Measurements from ENCODE around the gene ANKRD60.

ANKRD60 gene

GRCh38 chr20:58174708-58175280, 53.7 kb downstream of the ANKRD60 start:
- no peak for DNase-seq (ENCODE audit: low read depth)
- no peak overlapping the region for H3K4me3 ChIP-seq (ENCODE audit: low read length)
- TF ChIP-seq CTCF (conservative IDR thresholded peaks at IDR 0.05; ENCODE audit: low read depth, low read length) = no peak

- H3K4me3 ChIP-seq (ENCODE audit: low read length) = no peak overlapping the region
- DNase-seq (ENCODE audit: low read depth) = no peak
- no peak for TF ChIP-seq CTCF (conservative IDR thresholded peaks at IDR 0.05; ENCODE audit: low read depth, low read length)
Observed at GRCh38 chr20:58173930-58174707, 54.3 kb downstream of the ANKRD60 start.

GRCh38 chr20:58173091-58173490, 55.4 kb downstream of the ANKRD60 start:
- TF ChIP-seq CTCF (conservative IDR thresholded peaks at IDR 0.05; ENCODE audit: low read depth, low read length) = no peak
- DNase-seq (ENCODE audit: low read depth) = no peak
- H3K4me3 ChIP-seq (ENCODE audit: low read length) = no peak overlapping the region

GRCh38 chr20:58171796-58172425, 56.5 kb downstream of the ANKRD60 start:
- no peak for DNase-seq (ENCODE audit: low read depth)
- H3K4me3 ChIP-seq (ENCODE audit: low read length) = no peak overlapping the region
- TF ChIP-seq CTCF (conservative IDR thresholded peaks at IDR 0.05; ENCODE audit: low read depth, low read length) = no peak

- H3K4me3 ChIP-seq (ENCODE audit: low read length) = no peak overlapping the region
- TF ChIP-seq CTCF (conservative IDR thresholded peaks at IDR 0.05; ENCODE audit: low read depth, low read length) = no peak
Observed at GRCh38 chr20:58169450-58169849, 59.0 kb downstream of the ANKRD60 start.

GRCh38 chr20:58168843-58169242, 59.6 kb downstream of the ANKRD60 start:
- no peak for DNase-seq (ENCODE audit: low read depth)
- TF ChIP-seq CTCF (conservative IDR thresholded peaks at IDR 0.05; ENCODE audit: low read depth, low read length) = no peak
- no peak overlapping the region for H3K4me3 ChIP-seq (ENCODE audit: low read length)

More at GRCh38 chr20:58169450-58169849, 59.0 kb downstream of the ANKRD60 start:
- DNase-seq (ENCODE audit: low read depth) = no peak

Measured in retinal pigment epithelial cell (primary cell).